WTC11 (cell line): ENCODE data around the gene SPATA31D4. TPM values are rescaled to one million over a fixed set of nuclear protein-coding genes. Genes with fewer than 3 reads are reported as not detected.
"Not testable (repeated sequence)": the region's sequence is repeated elsewhere in the genome, so short reads cannot be mapped to it uniquely, and the experiment has no call there.

ENCODE experiments used
- ATAC-seq: fragments of 200-7000 bp; cut with Tn5 transposase; 2 replicates; pipeline ENCODE4 v1.10.0; 2021; ENCODE audit warnings: mild to moderate bottlenecking, moderate library complexity
- CTCF ChIA-PET: fragments of 300-600 bp; sonication (Branson Sonifier 250); formaldehyde crosslinking; loops from one replicate; lab custom pipeline; 2021; ENCODE audit warnings: antibody characterized with exemption; lab: Charles Lee
- POLR2A ChIA-PET: fragments of 350-600 bp; sonication (Branson Sonifier 250); formaldehyde crosslinking; loops from one replicate; lab custom pipeline; 2021; ENCODE audit warnings: antibody characterized with exemption; lab: Charles Lee
- DNase-seq: peaks from one replicate; pipeline ENCODE4 v3.0.0; 2021; ENCODE audit warnings: low spot score
- H3K27ac Mint-ChIP-seq: 2 replicates; pipeline ENCODE4 v1.8.0; 2021; ENCODE audit warnings: mixed read lengths
- H3K27me3 Mint-ChIP-seq: 2 replicates; pipeline ENCODE4 v1.8.0; 2021; ENCODE audit warnings: low read depth, mild to moderate bottlenecking, moderate library complexity, mixed read lengths
- H3K36me3 Mint-ChIP-seq: 2 replicates; pipeline ENCODE4 v1.8.0; 2021; ENCODE audit warnings: mixed read lengths
- H3K4me1 Mint-ChIP-seq: 2 replicates; pipeline ENCODE4 v1.8.0; 2022; ENCODE audit warnings: mixed read lengths
- H3K4me3 Mint-ChIP-seq: 2 replicates; pipeline ENCODE4 v1.8.0; 2021; ENCODE audit warnings: mild to moderate bottlenecking, moderate library complexity, mixed read lengths
- H3K9me3 Mint-ChIP-seq: 2 replicates; pipeline ENCODE4 v1.8.0; 2021; ENCODE audit warnings: mixed read lengths
- CREB1 ChIP-seq: sonication (generic); formaldehyde crosslinking; IDR thresholded peaks from 2 replicates; pipeline ENCODE4 v1.8.0; 2023; ENCODE audit warnings: mild to moderate bottlenecking, missing genetic modification reagents
- ETV6 ChIP-seq: sonication (generic); formaldehyde crosslinking; IDR thresholded peaks from 2 replicates; pipeline ENCODE4 v1.8.1; 2022; ENCODE audit warnings: mild to moderate bottlenecking, missing genetic modification reagents
- HMGA2 ChIP-seq: fragments of 250-450 bp; sonication (Bioruptor Pico); IDR thresholded peaks from 2 replicates; pipeline ENCODE4 v1.4.0; 2021; ENCODE audit warnings: mild to moderate bottlenecking, moderate library complexity
- NFATC4 ChIP-seq: fragments of 250-450 bp; sonication (Bioruptor Pico); IDR thresholded peaks from 2 replicates; pipeline ENCODE4 v1.9.0; 2021; ENCODE audit warnings: mild to moderate bottlenecking
- NFE2L1 ChIP-seq: sonication (generic); formaldehyde crosslinking; IDR thresholded peaks from 2 replicates; pipeline ENCODE4 v1.8.1; 2023; ENCODE audit warnings: missing genetic modification reagents
- OVOL2 ChIP-seq: fragments of 250-450 bp; sonication (Bioruptor Pico); IDR thresholded peaks from 2 replicates; pipeline ENCODE4 v1.9.0; 2021; ENCODE audit warnings: mild to moderate bottlenecking, borderline replicate concordance
- TEAD1 ChIP-seq: sonication (generic); formaldehyde crosslinking; IDR thresholded peaks from 2 replicates; pipeline ENCODE4 v1.8.0; 2022; ENCODE audit warnings: mild to moderate bottlenecking, missing genetic modification reagents
- ZNF121 ChIP-seq: sonication (generic); formaldehyde crosslinking; IDR thresholded peaks from 2 replicates; pipeline ENCODE4 v1.8.0; 2023; ENCODE audit warnings: missing genetic modification reagents
- ZNF138 ChIP-seq: sonication (generic); formaldehyde crosslinking; conservative IDR thresholded peaks from 2 replicates; pipeline ENCODE4 v1.8.1; 2022; ENCODE audit warnings: mild to moderate bottlenecking, moderate library complexity, missing genetic modification reagents
- ZNF423 ChIP-seq: fragments of 250-450 bp; sonication (Bioruptor Pico); IDR thresholded peaks from 2 replicates; pipeline ENCODE4 v2.1.2; 2022; ENCODE audit warnings: mild to moderate bottlenecking, moderate library complexity
- total RNA-seq: library from RNA; stranded (reverse); gene quantifications from 3 replicates; pipeline ENCODE4 v1.2.3, GENCODE V29; 2021
- TF ChIP-seq, protein P1 (sequence below): sonication (generic); formaldehyde crosslinking; IDR thresholded peaks from 2 replicates; pipeline ENCODE4 v1.8.0; 2023; ENCODE audit warnings: missing genetic modification reagents, mild to moderate bottlenecking, borderline replicate concordance
- TF ChIP-seq, protein P2 (sequence below): sonication (generic); formaldehyde crosslinking; IDR thresholded peaks from 2 replicates; pipeline ENCODE4 v1.8.1; 2023; ENCODE audit warnings: mild to moderate bottlenecking, missing genetic modification reagents, moderate library complexity
- TF ChIP-seq, protein P3 (sequence below): sonication (generic); formaldehyde crosslinking; IDR thresholded peaks from 2 replicates; pipeline ENCODE4 v1.8.0; 2022; ENCODE audit warnings: mild to moderate bottlenecking, missing genetic modification reagents

The SPATA31D4 gene
- total RNA-seq, 1 experiment from 2014 or later = not detected

DNA sequence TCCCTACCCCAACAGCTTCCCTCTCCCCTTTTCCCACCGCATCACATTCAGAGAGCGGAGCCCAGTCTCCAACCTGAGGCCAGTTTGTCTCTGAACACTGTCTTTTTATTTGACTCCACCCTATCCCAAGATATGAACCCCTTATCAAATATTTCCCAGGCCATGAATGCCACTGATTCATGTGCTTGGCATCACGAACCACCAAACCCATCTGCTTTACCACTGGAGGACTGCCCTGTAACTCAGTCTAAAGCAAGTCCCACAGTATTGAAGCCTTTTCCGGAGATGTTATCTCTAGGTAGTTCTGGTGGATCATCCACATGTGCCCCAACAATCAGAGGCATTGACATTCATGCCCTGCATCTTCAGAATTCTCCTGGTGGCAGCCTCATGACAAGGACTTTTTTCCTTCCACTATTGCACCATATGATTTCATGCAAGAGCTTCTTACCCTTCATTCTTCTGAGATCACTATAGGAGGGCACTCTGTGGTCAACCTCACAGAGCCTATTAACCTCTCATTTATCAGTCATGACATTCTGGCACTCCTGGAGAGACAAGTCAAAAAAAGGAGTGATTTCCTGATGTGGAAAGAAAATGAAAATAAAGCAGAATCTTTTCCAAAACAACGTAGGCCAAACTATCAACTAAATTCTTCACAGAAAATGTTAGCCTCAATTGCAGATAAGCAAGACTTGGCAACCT lies 12.3 kb upstream of the SPATA31D4 start (continued):
- TF ChIP-seq HMGA2 (CRISPR knock-in tag) (no peak), TEAD1 (CRISPR knock-in tag) (no peak)

DNA sequence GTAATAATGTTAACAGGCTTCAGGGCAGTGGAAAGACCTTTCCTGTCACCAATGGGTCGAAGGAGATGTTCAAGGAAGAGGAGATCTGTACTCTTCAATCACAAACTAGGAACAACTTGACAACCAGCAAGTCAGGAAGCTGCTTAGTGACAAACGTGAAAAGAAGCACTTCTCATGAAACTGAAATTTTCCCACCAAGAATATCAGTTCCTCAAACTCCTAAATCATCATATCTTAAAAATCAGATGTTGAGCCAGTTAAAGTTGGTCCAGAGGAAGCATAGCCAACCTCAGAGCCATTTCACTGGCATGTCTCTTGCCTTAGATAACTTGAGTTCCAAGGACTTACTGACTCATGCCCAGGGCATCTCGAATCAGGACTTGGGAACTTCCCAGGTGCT lies 9.7 kb upstream of the SPATA31D4 start:
- CTCF ChIA-PET, ATAC-seq, H3K27ac Mint-ChIP-seq, H3K4me1 Mint-ChIP-seq, H3K27me3 Mint-ChIP-seq, H3K9me3 Mint-ChIP-seq, POLR2A ChIA-PET, H3K4me3 Mint-ChIP-seq, H3K36me3 Mint-ChIP-seq, DNase-seq: not testable (repeated sequence)

DNA sequence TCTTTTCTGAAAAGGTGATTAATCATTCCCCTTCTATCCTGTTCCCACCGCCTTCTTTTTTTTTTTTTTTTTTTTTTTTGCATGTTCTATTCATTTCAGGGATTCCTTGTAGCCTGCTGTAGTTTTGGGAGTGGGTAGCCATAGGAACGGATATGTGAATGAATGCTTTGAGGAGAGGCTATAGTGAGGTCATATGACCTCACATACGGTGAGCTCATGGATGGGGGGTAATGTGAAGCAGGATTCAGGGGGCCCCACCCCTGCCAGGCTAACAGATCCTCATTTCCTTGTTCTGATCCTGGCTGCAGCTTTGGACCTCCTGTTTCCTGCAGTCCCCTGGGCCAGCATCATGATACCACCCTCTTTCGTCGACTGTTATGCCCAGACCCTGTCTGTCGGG lies 1.9 kb downstream of the SPATA31D4 start:
- DNase-seq, H3K27me3 Mint-ChIP-seq, H3K4me3 Mint-ChIP-seq, POLR2A ChIA-PET, H3K4me1 Mint-ChIP-seq, H3K36me3 Mint-ChIP-seq, H3K9me3 Mint-ChIP-seq, CTCF ChIA-PET, ATAC-seq, H3K27ac Mint-ChIP-seq: not testable (repeated sequence)

DNA sequence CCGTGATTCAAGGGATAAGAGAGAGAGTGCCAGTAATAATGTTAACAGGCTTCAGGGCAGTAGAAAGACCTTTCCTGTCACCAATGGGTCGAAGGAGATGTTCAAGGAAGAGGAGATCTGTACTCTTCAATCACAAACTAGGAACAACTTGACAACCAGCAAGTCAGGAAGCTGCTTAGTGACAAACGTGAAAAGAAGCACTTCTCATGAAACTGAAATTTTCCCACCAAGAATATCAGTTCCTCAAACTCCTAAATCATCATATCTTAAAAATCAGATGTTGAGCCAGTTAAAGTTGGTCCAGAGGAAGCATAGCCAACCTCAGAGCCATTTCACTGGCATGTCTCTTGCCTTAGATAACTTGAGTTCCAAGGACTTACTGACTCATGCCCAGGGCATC lies 5.3 kb downstream of the SPATA31D4 start:
- not testable (repeated sequence) for H3K36me3 Mint-ChIP-seq

DNA sequence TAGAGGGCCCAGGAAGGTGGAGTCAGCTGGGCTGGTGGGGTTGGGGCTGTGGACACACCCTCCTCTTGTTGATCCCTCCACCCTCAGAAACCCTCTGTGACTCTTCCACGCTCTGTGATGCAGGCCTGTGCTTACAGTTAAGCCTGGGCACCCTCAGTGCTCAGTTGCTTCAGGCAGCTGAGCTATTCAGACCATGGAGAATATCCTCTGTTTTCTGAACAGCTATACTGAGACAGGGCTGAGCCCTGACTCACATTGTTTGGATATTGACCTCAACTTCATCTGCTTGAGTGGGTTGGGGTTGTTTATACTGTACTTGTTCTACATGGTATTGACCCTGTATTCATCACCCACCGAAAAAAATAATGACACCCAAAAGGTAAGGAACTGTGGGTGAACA lies 15.2 kb downstream of the SPATA31D4 start, which contains the start of gene SPATA31D3:
TSS of gene SPATA31D3 (plus strand) at position 108 of the 400 bp plus-strand sequence. CDS start at position 194, 86 bp downstream.
- CTCF ChIA-PET, H3K4me1 Mint-ChIP-seq, H3K4me3 Mint-ChIP-seq, H3K9me3 Mint-ChIP-seq, ATAC-seq, POLR2A ChIA-PET, DNase-seq, H3K27me3 Mint-ChIP-seq, H3K27ac Mint-ChIP-seq, H3K36me3 Mint-ChIP-seq: not testable (repeated sequence)

More for the DNA sequence above, 5.3 kb downstream of the SPATA31D4 start:
- H3K4me3 Mint-ChIP-seq, DNase-seq, H3K27ac Mint-ChIP-seq, H3K4me1 Mint-ChIP-seq, POLR2A ChIA-PET, H3K27me3 Mint-ChIP-seq, CTCF ChIA-PET, ATAC-seq, H3K9me3 Mint-ChIP-seq: not testable (repeated sequence)

DNA sequence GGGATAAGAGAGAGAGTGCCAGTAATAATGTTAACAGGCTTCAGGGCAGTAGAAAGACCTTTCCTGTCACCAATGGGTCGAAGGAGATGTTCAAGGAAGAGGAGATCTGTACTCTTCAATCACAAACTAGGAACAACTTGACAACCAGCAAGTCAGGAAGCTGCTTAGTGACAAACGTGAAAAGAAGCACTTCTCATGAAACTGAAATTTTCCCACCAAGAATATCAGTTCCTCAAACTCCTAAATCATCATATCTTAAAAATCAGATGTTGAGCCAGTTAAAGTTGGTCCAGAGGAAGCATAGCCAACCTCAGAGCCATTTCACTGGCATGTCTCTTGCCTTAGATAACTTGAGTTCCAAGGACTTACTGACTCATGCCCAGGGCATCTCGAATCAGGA lies 20.4 kb downstream of the SPATA31D4 start:
- POLR2A ChIA-PET, H3K27me3 Mint-ChIP-seq, CTCF ChIA-PET: not testable (repeated sequence)

DNA sequence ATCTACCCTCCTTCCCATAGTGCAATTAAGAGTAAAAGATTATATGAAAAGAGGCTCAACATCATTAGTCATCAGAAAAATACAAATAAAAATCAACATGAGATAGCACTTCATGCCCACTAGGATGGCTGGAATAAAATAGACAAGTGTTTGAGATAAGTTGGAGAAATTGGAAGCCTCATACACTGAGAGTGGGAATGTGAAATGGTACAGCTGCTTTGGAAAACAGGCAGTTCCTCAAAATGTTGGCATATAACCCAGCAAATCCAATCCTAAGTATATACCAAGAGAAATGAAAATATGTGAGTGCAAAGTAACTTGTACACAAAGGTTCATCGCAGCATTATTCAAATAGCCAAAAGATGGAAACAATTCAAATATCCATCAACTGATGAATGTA lies 24.9 kb downstream of the SPATA31D4 start:
- no peak overlapping the region for H3K4me3 Mint-ChIP-seq
- CTCF ChIA-PET = no interaction called here

More for the DNA sequence above, 20.4 kb downstream of the SPATA31D4 start:
- H3K36me3 Mint-ChIP-seq, H3K27ac Mint-ChIP-seq, ATAC-seq, H3K4me1 Mint-ChIP-seq, H3K4me3 Mint-ChIP-seq, DNase-seq: not testable (repeated sequence)
- H3K9me3 Mint-ChIP-seq = peaks cover 17% of the 10 kb centered on the region

More for the DNA sequence above, 24.9 kb downstream of the SPATA31D4 start:
- Mint-ChIP-seq H3K27me3 (peaks cover 7% of the 10 kb centered on the region; the same call in 1 of the 2 replicates), H3K27ac (no peak overlapping the region), H3K36me3 (peaks cover 34% of the 10 kb centered on the region), H3K9me3 (peaks cover 56% of the 10 kb centered on the region), H3K4me1 (no peaks in the 10 kb centered on the region)
- POLR2A ChIA-PET = no interaction called here
- ATAC-seq (no peak), DNase-seq (no peak)
- TF ChIP-seq, protein P1, sequence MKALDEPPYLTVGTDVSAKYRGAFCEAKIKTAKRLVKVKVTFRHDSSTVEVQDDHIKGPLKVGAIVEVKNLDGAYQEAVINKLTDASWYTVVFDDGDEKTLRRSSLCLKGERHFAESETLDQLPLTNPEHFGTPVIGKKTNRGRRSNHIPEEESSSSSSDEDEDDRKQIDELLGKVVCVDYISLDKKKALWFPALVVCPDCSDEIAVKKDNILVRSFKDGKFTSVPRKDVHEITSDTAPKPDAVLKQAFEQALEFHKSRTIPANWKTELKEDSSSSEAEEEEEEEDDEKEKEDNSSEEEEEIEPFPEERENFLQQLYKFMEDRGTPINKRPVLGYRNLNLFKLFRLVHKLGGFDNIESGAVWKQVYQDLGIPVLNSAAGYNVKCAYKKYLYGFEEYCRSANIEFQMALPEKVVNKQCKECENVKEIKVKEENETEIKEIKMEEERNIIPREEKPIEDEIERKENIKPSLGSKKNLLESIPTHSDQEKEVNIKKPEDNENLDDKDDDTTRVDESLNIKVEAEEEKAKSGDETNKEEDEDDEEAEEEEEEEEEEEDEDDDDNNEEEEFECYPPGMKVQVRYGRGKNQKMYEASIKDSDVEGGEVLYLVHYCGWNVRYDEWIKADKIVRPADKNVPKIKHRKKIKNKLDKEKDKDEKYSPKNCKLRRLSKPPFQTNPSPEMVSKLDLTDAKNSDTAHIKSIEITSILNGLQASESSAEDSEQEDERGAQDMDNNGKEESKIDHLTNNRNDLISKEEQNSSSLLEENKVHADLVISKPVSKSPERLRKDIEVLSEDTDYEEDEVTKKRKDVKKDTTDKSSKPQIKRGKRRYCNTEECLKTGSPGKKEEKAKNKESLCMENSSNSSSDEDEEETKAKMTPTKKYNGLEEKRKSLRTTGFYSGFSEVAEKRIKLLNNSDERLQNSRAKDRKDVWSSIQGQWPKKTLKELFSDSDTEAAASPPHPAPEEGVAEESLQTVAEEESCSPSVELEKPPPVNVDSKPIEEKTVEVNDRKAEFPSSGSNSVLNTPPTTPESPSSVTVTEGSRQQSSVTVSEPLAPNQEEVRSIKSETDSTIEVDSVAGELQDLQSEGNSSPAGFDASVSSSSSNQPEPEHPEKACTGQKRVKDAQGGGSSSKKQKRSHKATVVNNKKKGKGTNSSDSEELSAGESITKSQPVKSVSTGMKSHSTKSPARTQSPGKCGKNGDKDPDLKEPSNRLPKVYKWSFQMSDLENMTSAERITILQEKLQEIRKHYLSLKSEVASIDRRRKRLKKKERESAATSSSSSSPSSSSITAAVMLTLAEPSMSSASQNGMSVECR (CRISPR knock-in tag) = no peak
- no peak for TF ChIP-seq NFATC4 (CRISPR knock-in tag)
- TF ChIP-seq, protein P2, sequence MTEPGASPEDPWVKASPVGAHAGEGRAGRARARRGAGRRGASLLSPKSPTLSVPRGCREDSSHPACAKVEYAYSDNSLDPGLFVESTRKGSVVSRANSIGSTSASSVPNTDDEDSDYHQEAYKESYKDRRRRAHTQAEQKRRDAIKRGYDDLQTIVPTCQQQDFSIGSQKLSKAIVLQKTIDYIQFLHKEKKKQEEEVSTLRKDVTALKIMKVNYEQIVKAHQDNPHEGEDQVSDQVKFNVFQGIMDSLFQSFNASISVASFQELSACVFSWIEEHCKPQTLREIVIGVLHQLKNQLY (CRISPR knock-in tag) = no peak
- TF ChIP-seq ZNF121 (CRISPR knock-in tag) = no peak
- TF ChIP-seq CREB1 (CRISPR knock-in tag) = no peak
- no peak for TF ChIP-seq OVOL2 (CRISPR knock-in tag)
- TF ChIP-seq, protein P3, sequence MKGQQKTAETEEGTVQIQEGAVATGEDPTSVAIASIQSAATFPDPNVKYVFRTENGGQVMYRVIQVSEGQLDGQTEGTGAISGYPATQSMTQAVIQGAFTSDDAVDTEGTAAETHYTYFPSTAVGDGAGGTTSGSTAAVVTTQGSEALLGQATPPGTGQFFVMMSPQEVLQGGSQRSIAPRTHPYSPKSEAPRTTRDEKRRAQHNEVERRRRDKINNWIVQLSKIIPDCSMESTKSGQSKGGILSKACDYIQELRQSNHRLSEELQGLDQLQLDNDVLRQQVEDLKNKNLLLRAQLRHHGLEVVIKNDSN = no peak
- TF ChIP-seq ZNF423 (CRISPR knock-in tag) = no peak
- no peak for TF ChIP-seq ZNF138
- no peak for TF ChIP-seq NFE2L1
- no peak for TF ChIP-seq ETV6
